Lower leg skin (tissue), 4 donors: ENCODE measurements around the gene PKP2. TPM values are rescaled to one million over a fixed set of nuclear protein-coding genes. Genes with fewer than 3 reads are reported as not detected.

Experiments used
- DNase-seq, 2 donors: peaks; one replicate each; pipeline ENCODE4 v3.0.0-alpha.2; 2019; ENCODE audit warnings: low spot score in 2 of 2
- H3K4me3 ChIP-seq: fragments of 200-600 bp; sonication (generic); 2 replicates; pipeline ENCODE4 v1.5.1; 2017; ENCODE audit warnings: mild to moderate bottlenecking, low read depth; ENCODE audit not compliant: poor library complexity, severe bottlenecking
- POLR2A ChIP-seq, 2 donors: fragments of 450-650 bp; IDR thresholded peaks; one replicate each; pipeline ENCODE4 v1.6.1; 2016 to 2017; ENCODE audit warnings: antibody characterized with exemption in 2 of 2, mild to moderate bottlenecking in 1 of 2, moderate library complexity in 1 of 2
- WGBS, 2 donors: methylation state at CpG; one replicate each; pipeline ENCODE4 v1.1.5; 2018; 5-methylcytosine and 5-hydroxymethylcytosine counted together
- intact Hi-C: fragments of 100-400 bp; cut with DNase I; formaldehyde crosslinking; loops from one replicate; pipeline ENCODE4 v1.15.0; 2023; ENCODE audit warnings: low total_unique reads
- total RNA-seq, 4 donors: library from RNA; depleted of rRNA; stranded (reverse); fragments of >200 nt; gene quantifications; one replicate each; pipeline ENCODE4 v1.1.0, GENCODE V29; 2016
- TF ChIP-seq, protein P1 (sequence below), 3 donors: fragments of 450-650 bp; IDR thresholded peaks; one replicate each; pipeline ENCODE4 v1.5.1; 2016; ENCODE audit warnings: antibody characterized with exemption in 3 of 3, mild to moderate bottlenecking in 3 of 3, moderate library complexity in 2 of 3

Gene PKP2
- total RNA-seq: 10 to 100 TPM in 2 of 4 donors, 1 to 10 TPM in 2; 7.5 to 10.5 (median 9.2) TPM

DNA sequence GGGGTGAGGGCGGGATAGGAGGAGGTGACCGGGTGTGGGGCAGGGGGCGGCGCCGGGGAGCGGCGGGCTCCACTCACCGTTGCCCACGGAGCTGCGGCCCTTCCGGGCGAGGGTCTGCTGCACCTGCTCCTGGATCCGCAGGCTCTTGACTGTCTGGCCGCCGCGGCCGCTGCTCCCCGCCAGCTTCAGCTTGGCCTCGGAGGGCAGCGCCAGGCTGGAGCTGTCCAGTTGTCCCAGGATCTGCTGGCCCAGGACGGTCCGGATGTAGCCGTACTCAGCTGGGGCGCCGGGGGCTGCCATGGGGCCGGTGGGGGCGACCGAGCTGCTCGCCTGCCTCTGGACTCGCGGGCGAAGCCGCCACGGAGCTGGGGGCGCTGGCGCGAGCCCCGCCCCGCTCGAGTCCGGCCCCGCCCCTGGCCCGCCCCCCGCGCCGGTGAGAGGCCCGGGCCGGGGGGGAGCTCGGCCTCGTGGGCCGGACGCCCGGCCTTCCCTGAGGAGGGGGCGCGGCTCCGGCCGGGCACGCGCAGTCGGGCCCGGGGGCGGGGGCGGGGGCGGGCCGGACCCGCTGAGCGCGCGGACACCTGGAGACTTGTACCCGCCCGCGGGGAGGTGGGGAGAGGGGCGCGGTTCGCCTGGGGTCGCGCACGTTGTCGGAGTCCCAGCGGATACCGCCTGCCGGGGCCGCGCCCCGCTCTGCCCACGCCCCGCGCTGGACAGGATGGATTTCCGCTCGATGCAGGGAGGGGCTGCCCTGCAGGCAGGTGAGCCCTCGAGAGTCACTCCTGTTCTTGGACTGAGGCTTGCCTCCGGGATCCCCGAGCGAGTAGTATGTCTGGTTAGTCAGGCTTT lies at the start of gene PKP2:
PKP2 (minus strand) TSS at position 346 of the 849 bp plus-strand sequence; CDS start at position 300, 46 bp downstream.
- H3K4me3 ChIP-seq: peak within 1 kb of the TSS; percentile 41
- intact Hi-C loops: no loop called here
- WGBS, 2 donors: 0 to 2% methylated on average over 17 to 35 of the region's 94 CpGs
- DNase-seq: peak; percentile 29 to 87
- no peak for TF ChIP-seq POLR2A (IDR thresholded peaks at IDR 0.05)
- TF ChIP-seq, protein P1, sequence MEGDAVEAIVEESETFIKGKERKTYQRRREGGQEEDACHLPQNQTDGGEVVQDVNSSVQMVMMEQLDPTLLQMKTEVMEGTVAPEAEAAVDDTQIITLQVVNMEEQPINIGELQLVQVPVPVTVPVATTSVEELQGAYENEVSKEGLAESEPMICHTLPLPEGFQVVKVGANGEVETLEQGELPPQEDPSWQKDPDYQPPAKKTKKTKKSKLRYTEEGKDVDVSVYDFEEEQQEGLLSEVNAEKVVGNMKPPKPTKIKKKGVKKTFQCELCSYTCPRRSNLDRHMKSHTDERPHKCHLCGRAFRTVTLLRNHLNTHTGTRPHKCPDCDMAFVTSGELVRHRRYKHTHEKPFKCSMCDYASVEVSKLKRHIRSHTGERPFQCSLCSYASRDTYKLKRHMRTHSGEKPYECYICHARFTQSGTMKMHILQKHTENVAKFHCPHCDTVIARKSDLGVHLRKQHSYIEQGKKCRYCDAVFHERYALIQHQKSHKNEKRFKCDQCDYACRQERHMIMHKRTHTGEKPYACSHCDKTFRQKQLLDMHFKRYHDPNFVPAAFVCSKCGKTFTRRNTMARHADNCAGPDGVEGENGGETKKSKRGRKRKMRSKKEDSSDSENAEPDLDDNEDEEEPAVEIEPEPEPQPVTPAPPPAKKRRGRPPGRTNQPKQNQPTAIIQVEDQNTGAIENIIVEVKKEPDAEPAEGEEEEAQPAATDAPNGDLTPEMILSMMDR (IDR thresholded peaks at IDR 0.05): no peak

- 49 to 64% methylated on average over 6 of the region's 6 CpGs for WGBS, 2 donors
- no peak for TF ChIP-seq POLR2A (IDR thresholded peaks at IDR 0.05)
- TF ChIP-seq, protein P1 (IDR thresholded peaks at IDR 0.05): no peak
- H3K4me3 ChIP-seq: no peak overlapping the region
- intact Hi-C loops: no loop called here
- no peak for DNase-seq
Observed at GRCh38 chr12:32944195-32944594, 47.6 kb upstream of the PKP2 start.

DNA sequence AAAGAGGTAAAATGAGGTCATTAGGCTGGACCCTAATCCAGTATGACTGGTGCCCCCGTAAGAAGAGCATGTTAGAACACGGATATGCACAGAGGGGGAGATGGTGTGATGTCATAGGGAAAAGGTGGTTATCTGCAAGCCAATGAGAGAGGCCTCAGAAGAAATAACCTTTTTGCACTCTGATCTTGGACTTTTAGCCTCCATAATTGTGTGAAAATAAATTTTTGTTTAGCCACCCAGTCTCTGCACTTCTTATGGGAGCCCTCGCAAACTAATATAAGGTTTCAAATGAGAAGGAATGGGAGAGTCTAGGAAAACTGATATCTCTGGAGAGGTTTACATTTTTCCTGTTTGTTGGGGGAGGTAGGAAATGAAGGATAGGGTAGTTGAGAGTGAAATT lies 43.2 kb upstream of the PKP2 start:
- 66 to 70% methylated on average over 3 of the region's 3 CpGs for WGBS, 2 donors
- no peak overlapping the region for H3K4me3 ChIP-seq
- TF ChIP-seq, protein P1 (IDR thresholded peaks at IDR 0.05): no peak
- TF ChIP-seq POLR2A (IDR thresholded peaks at IDR 0.05): no peak
- intact Hi-C loops: no loop called here
- DNase-seq: no peak

DNA sequence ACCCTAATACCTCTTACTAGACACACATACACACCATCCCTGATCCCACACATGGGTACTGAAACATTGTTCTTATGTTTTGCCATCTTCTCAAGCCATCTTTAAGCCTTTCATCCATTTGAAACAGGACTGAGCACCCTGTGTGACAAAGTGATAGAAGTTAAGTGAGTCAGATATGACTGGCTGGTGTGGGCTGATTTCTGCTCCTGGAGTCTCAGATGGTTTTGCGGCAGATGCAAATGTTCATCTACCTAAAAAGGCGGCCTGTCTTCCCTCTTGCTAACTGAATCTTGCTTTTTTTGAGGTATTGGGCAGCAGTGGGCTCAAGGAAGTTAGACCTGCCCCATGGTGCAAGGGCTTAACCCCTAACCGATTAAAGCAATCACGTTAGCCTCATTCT lies 30.4 kb upstream of the PKP2 start:
- TF ChIP-seq, protein P1 (IDR thresholded peaks at IDR 0.05): no peak
- TF ChIP-seq POLR2A (IDR thresholded peaks at IDR 0.05): no peak
- intact Hi-C loops: no loop called here
- H3K4me3 ChIP-seq: no peak overlapping the region
- DNase-seq: no peak
- 92 to 93% methylated on average over 4 of the region's 4 CpGs for WGBS, 2 donors

- H3K4me3 ChIP-seq: no peak overlapping the region
- no peak for TF ChIP-seq POLR2A (IDR thresholded peaks at IDR 0.05)
- TF ChIP-seq, protein P1 (IDR thresholded peaks at IDR 0.05): no peak
- 68 to 81% methylated on average over 1 of the region's 1 CpG for WGBS, 2 donors
- DNase-seq: no peak
- intact Hi-C loops: no loop called here
Observed at GRCh38 chr12:32926356-32926755, 29.8 kb upstream of the PKP2 start.
